Subcutaneous abdominal adipose tissue (tissue), 5 donors: Measurements from ENCODE around the gene ARMH1.
A peak's percentile ranks its signal among the peaks of the same experiment; 100 is the strongest.

Experiments
- H3K27ac ChIP-seq: one replicate; pipeline ENCODE4 v1.7.0; 2013; ENCODE audit warnings: low read depth, mild to moderate bottlenecking, inconsistent platforms, low read length, moderate library complexity
- H3K27me3 ChIP-seq, 5 donors: one replicate each; pipeline ENCODE4 v1.7.0; 2013; ENCODE audit warnings: low read length in 5 of 5, inconsistent platforms in 1 of 5; ENCODE audit not compliant: control insufficient read depth in 5 of 5, insufficient read depth in 4 of 5
- H3K36me3 ChIP-seq, 5 donors: one replicate each; pipeline ENCODE4 v1.7.0; 2013; ENCODE audit warnings: low read length in 5 of 5; ENCODE audit not compliant: control insufficient read depth in 5 of 5, insufficient read depth in 5 of 5
- H3K4me1 ChIP-seq, 5 donors: one replicate each; pipeline ENCODE4 v1.7.0; 2013; ENCODE audit warnings: low read length in 5 of 5, mild to moderate bottlenecking in 3 of 5, moderate library complexity in 1 of 5; ENCODE audit not compliant: control insufficient read depth in 5 of 5, insufficient read depth in 5 of 5
- H3K4me3 ChIP-seq, 5 donors: one replicate each; pipeline ENCODE4 v1.7.0; 2013; ENCODE audit warnings: low read length in 5 of 5, low read depth in 1 of 5
- H3K9ac ChIP-seq, 5 donors: one replicate each; pipeline ENCODE4 v1.7.0; 2013; ENCODE audit warnings: low read length in 5 of 5, mild to moderate bottlenecking in 4 of 5, moderate library complexity in 3 of 5
- H3K9me3 ChIP-seq, 5 donors: one replicate each; pipeline ENCODE4 v1.7.0; 2013; ENCODE audit warnings: low read length in 5 of 5; ENCODE audit not compliant: control insufficient read depth in 5 of 5
- donor health status: healthy.
- donor health status: healthy.
- donor health status: healthy.
- donor health status: healthy.
- donor health status: healthy.

The ARMH1 gene

DNA sequence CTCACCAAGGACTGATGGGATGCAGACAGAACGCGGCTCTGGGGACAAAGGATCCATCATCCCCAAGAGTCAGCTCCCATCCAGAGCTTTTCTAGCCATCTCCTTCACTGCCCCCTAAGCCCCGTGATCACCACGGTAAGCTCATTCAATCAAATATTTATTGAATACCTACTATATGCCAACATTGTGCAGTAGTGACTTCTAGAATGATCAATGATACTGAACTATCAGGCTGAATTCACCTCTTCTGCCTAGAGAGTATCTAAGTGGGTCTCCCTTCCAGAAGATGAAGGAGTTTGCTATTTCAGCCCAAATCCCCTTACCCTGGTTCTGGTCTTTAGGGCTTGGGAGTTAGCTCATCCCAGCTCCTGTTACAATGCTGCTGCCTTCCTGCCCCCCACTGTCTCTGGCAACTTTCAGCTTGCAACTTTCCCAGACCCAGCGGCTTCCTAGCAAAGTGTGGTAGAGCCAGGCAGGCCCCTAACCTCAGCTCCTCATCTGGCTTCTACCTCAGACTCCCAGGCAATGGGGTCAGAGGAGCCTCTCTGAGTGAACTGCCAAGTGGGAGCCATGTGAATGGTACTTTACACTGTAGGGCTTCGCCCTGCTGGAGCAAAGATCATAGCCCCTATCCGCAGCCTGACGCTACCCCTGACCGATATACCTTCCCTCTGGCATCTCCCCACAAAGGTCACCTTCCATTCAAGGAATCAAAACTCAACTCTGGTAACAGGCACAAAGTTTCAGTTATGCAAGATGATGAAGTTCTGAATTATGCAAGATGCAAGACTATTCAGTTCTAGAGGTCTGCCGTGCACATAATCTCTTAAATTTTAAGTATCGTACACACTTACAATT lies 21.2 kb upstream of the ARMH1 start:
- no peak overlapping the region for H3K4me3 ChIP-seq
- peaks cover 0 to 71% (median 57%) of the 10 kb centered on the region in 5 donors for H3K36me3 ChIP-seq
- H3K9ac ChIP-seq, result no peak overlapping the region

DNA sequence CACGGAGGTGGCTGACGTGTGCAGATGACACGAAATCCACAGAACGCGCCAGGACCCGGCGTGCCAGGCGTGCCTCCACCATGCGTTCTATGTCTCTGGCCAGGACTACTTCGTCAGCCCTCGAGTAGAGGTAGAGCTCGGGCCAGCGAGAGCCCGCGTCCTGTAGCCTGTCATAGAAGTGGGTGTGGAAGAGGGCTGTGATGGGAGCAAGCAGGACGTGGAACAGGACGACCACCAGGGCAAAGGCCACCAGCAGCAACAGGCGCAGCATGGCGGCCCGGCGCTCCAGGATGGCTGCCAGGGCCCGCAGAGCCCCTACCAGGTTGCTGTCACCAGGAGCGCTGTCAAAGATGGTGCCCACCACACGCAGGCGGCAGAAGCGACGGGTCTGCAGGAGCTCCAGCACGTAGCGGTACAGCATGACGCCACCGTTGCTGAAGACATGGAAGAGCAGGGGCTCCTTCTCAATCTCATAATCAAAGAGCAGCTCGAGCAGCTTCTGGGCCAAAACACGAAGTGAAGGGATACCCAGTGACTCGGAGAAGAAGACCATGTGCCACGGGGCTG lies 19.8 kb upstream of the ARMH1 start:
- H3K4me1 ChIP-seq, result no peaks in the 10 kb centered on the region
- H3K27me3 ChIP-seq, result no peaks in the 10 kb centered on the region
- no peaks in the 10 kb centered on the region for H3K9me3 ChIP-seq
- no peak overlapping the region for H3K9ac ChIP-seq
- H3K4me3 ChIP-seq, result no peak overlapping the region
- H3K27ac ChIP-seq, result no peak overlapping the region
- H3K36me3 ChIP-seq, result peaks cover 0 to 67% (median 53%) of the 10 kb centered on the region in 5 donors

More for the DNA sequence above, 21.2 kb upstream of the ARMH1 start:
- Histone ChIP-seq H3K4me1 (no peaks in the 10 kb centered on the region), H3K27ac (no peak overlapping the region), H3K9me3 (no peaks in the 10 kb centered on the region), H3K27me3 (no peaks in the 10 kb centered on the region)

DNA sequence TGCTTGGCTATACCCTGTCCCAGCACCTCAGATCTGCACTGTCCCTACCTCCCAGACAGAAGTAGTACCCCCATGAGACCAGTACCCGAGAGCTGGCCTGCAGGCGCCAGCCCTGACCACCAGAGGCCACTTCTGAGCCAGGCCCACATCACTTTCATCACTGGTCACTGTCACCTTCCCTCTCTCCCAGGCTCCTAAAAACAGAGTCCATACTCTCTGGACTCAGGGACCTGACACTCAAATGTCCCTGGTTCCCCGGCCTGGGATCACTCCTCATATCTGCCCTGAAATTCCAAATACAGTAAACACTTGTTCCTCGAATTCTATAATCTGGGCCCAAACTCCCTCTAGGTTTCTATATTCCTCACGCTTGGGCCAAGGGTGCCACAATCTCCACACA lies 18.9 kb upstream of the ARMH1 start:
- Histone ChIP-seq H3K4me1 (peaks cover 0 to 6% (median 3%) of the 10 kb centered on the region in 5 donors), H3K36me3 (peaks cover 0 to 58% (median 44%) of the 10 kb centered on the region in 5 donors), H3K9me3 (no peaks in the 10 kb centered on the region), H3K4me3 (no peak overlapping the region), H3K27ac (no peak overlapping the region), H3K27me3 (no peaks in the 10 kb centered on the region), H3K9ac (no peak overlapping the region)

DNA sequence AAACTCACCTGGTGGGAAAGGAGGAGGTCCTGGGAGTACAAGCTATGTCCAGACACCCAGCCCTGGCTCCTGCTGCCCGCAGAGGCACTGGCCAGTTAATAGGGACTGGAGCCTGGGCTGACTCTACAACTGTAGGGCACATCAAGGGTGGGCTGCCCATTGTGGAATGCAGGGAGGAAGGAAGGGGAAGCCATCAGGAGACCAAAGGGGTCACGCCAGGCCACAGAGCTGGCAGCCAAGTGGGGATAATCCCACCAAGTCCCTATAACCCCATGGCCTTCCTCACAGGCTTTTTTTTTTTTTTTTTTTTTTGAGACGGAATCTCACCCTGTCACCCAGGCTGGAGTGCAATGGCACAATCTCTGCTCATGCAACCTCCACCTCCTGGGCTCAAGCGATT lies 14.9 kb upstream of the ARMH1 start:
- Histone ChIP-seq H3K36me3 (peaks cover 0 to 25% (median 17%) of the 10 kb centered on the region in 5 donors), H3K4me1 (peaks cover 0 to 15% (median 5%) of the 10 kb centered on the region in 5 donors), H3K9ac (no peak overlapping the region)

DNA sequence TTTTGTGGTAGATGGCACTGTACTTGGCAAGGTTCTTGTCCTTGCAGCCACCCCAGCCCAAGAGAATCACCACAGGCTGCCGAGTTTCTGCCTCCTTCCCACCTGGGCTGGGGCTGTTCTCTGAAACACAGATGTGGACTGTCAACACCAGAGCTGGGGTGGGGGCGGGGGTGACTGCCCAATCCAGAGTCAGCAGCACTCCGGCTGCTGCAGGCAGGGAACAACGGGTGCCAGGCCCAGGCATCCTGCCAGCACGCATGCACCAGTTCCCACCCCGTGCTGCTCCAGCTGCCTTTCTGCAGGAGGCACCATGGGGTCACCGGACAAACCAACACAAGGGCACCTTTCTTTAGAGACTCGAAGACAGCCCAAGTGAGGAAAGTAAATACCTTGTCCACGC lies 14.3 kb upstream of the ARMH1 start:
- Histone ChIP-seq H3K4me1 (peaks cover 0 to 20% (median 5%) of the 10 kb centered on the region in 5 donors), H3K4me3 (no peak overlapping the region), H3K9ac (no peak overlapping the region), H3K36me3 (peaks cover 0 to 19% (median 12%) of the 10 kb centered on the region in 5 donors), H3K9me3 (no peaks in the 10 kb centered on the region), H3K27me3 (no peaks in the 10 kb centered on the region), H3K27ac (no peak overlapping the region)

More for the DNA sequence above, 14.9 kb upstream of the ARMH1 start:
- no peaks in the 10 kb centered on the region for H3K27me3 ChIP-seq
- no peaks in the 10 kb centered on the region for H3K9me3 ChIP-seq
- no peak overlapping the region for H3K4me3 ChIP-seq
- H3K27ac ChIP-seq, result no peak overlapping the region

DNA sequence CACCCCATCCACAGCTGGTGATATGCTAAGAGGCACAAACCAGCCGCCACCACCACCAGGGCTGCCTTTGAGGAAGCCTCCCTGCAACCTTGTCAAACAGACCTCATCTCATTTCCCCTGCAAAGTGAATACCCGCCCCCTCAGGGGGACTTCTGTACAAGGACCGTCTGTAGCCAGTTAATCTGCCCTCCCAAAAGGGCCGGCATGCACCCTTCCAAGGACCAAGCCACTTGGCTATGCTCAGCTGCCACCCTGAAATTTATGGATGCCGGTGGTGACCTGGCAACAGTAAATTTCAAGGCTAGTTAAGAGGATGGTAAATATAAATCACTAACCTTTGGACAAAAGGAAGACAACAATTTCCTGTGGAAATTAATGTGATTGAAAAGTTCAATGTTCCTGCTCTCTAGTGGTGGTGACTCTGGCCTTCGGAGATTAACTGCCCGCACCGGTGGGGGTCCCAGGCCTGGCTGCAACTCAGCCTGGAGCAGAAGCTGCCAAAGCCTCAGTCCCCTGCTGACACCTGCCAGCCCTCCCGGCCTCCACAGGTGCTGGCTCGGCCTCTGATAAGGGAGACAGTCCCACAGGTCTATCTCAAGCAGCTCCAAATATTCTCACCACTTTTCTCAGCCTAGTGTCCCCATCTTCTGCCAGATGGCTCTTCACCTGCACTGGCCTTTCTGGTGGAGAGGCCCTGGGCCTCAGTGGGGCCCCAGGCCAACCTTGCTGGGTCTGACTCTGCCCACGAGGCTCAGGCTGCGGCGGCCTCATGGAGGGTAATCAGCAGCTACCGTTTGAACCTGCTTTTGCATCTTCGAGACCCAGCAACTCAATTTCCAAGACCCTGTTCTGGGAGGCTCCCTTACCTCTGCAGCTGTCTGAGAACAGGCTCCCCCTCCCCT lies 12.5 kb upstream of the ARMH1 start:
- Histone ChIP-seq H3K27me3 (no peaks in the 10 kb centered on the region), H3K4me3 (no peak overlapping the region), H3K9ac (peak overlapping the region in 1 of 5 donors; percentile 41), H3K27ac (no peak overlapping the region), H3K36me3 (peaks cover 0 to 15% (median 12%) of the 10 kb centered on the region in 5 donors), H3K4me1 (peaks cover 0 to 20% (median 5%) of the 10 kb centered on the region in 5 donors), H3K9me3 (no peaks in the 10 kb centered on the region)

DNA sequence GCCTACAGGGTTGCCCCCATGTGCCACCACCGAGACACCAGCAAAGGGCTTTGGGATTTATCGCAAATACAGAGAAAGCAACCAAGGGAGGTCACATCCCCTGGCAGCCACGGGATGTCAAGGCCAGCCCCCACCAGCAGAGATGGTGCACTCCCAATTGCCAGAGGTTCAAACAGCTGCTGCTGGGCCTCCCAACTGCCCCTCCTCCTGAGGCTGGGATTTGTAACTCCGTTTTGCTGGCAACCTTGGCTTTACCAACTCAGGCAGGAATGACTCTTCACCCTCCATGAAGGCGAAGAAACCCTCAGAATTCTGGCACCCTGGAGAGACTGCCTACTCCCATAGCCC lies 11.9 kb upstream of the ARMH1 start:
- Histone ChIP-seq H3K4me3 (no peak overlapping the region), H3K9ac (no peak overlapping the region), H3K9me3 (no peaks in the 10 kb centered on the region), H3K27me3 (no peaks in the 10 kb centered on the region), H3K36me3 (peaks cover 0 to 13% (median 8%) of the 10 kb centered on the region in 5 donors), H3K27ac (no peak overlapping the region), H3K4me1 (peaks cover 0 to 20% (median 5%) of the 10 kb centered on the region in 5 donors)

DNA sequence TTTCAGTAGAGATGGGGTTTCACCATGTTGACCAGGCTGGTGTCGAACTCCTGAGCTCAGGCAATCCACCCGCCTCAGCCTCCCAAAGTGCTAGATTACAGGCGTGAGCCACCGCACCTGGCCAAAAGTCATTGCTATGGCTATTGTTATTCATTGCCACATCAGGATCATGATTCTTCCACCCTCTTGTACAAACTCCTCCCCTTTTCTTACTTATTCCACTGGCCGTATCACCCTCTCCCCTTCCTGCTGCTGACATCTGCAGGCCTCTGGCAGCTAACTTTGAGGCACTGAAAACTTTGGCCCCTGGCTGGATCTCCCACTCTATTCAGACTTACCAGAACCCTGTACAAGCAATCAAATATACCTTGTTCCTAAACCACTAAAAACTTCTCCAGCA lies 11.1 kb upstream of the ARMH1 start:
- Histone ChIP-seq H3K27me3 (no peaks in the 10 kb centered on the region), H3K9me3 (no peaks in the 10 kb centered on the region), H3K4me3 (no peak overlapping the region), H3K9ac (no peak overlapping the region), H3K36me3 (peaks cover 0 to 10% (median 8%) of the 10 kb centered on the region in 5 donors), H3K27ac (no peak overlapping the region), H3K4me1 (peaks cover 0 to 20% (median 5%) of the 10 kb centered on the region in 5 donors)

DNA sequence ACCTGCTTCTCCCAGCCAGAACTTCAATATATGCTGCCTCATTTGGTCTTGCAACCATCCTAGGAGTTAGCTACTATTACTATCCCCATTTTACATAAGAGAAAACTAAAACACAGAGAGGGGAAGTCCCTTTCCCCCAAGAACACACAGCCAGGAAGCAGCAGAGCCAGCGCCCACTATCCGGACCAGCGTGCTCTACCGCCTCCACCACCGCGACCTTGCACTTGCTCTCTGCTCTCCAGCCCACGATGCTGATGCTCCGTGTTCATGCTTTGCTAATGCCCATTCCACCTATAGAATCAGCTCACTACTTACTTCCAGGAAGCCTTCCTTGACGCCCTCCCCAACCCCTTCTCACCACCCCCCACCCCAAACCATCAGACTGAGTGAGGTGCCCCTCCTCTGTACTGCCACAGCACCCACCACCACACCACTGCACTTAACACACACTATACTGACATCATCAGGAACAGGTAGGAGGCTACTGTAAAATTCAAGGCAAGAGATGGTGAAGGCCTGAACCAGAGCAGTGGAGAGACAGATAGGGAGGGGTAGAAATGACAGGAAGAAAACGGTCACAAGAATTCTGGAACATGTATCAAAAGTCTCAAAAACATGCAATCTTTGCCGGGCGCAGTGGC lies 9.7 kb upstream of the ARMH1 start:
- no peak overlapping the region for H3K27ac ChIP-seq
- H3K4me1 ChIP-seq, result peaks cover 0 to 20% (median 5%) of the 10 kb centered on the region in 5 donors

More for the DNA sequence above, 9.7 kb upstream of the ARMH1 start:
- Histone ChIP-seq H3K4me3 (no peak overlapping the region), H3K9me3 (no peaks in the 10 kb centered on the region), H3K27me3 (no peaks in the 10 kb centered on the region), H3K9ac (no peak overlapping the region), H3K36me3 (peaks cover 0 to 3% (median 0%) of the 10 kb centered on the region in 5 donors)
